Smooth muscle cell (in vitro differentiated cells): ENCODE data around the gene ANKRD10. TPM values are rescaled to one million over a fixed set of nuclear protein-coding genes. Genes with fewer than 3 reads are reported as not detected.

Experiments used
- DNase-seq: peaks from one replicate; lab custom pipeline; 2025; ENCODE audit not compliant: unreplicated experiment; lab: John Stamatoyannopoulos, UW
- H2AFZ ChIP-seq: fragments of 200-600 bp; sonication (generic); 2 replicates; pipeline ENCODE4 v1.6.0; 2016; ENCODE audit warnings: antibody characterized with exemption, low read depth, mild to moderate bottlenecking
- H3F3A ChIP-seq: fragments of 200-600 bp; sonication (generic); 2 replicates; pipeline ENCODE4 v1.6.0; 2017; ENCODE audit warnings: antibody characterized with exemption, low read depth
- H3K27ac ChIP-seq: fragments of 200-600 bp; sonication (generic); 2 replicates; pipeline ENCODE4 v1.5.1; 2016; ENCODE audit warnings: low read depth, mild to moderate bottlenecking
- H3K27me3 ChIP-seq: fragments of 200-600 bp; sonication (generic); 2 replicates; pipeline ENCODE4 v1.6.1; 2016; ENCODE audit warnings: low read depth, mild to moderate bottlenecking
- H3K36me3 ChIP-seq: fragments of 200-600 bp; sonication (generic); 2 replicates; pipeline ENCODE4 v1.5.1; 2016; ENCODE audit warnings: low read depth
- H3K4me1 ChIP-seq: fragments of 200-600 bp; sonication (generic); 2 replicates; pipeline ENCODE4 v1.5.1; 2016; ENCODE audit warnings: low read depth
- H3K4me2 ChIP-seq: fragments of 200-600 bp; sonication (generic); 2 replicates; pipeline ENCODE4 v1.6.0; 2016; ENCODE audit warnings: mild to moderate bottlenecking
- H3K4me3 ChIP-seq: fragments of 200-600 bp; sonication (generic); 2 replicates; pipeline ENCODE4 v1.5.1; 2016; ENCODE audit warnings: mild to moderate bottlenecking
- H3K79me2 ChIP-seq: fragments of 200-600 bp; sonication (generic); 2 replicates; pipeline ENCODE4 v1.6.0; 2016; ENCODE audit warnings: low read depth, mild to moderate bottlenecking
- H3K9ac ChIP-seq: fragments of 200-600 bp; sonication (generic); 2 replicates; pipeline ENCODE4 v1.6.0; 2016; ENCODE audit warnings: low read depth
- H3K9me3 ChIP-seq: fragments of 200-600 bp; sonication (generic); replicated peaks from 2 replicates; pipeline ENCODE4 v1.5.1; 2016; ENCODE audit warnings: low read depth
- H4K20me1 ChIP-seq: fragments of 200-600 bp; sonication (generic); 2 replicates; pipeline ENCODE4 v1.6.0; 2016; ENCODE audit warnings: low read depth
- CTCF ChIP-seq: fragments of 200-600 bp; sonication (generic); IDR thresholded peaks from 2 replicates; pipeline ENCODE4 v1.5.1; 2017; ENCODE audit warnings: borderline replicate concordance, mild to moderate bottlenecking, antibody characterized with exemption; ENCODE audit not compliant: insufficient read depth, poor library complexity, severe bottlenecking
- WGBS: methylation state at CpG from one replicate; pipeline ENCODE4 v1.1.7; 2016; ENCODE audit warnings: low lambda C conversion rate; 5-methylcytosine and 5-hydroxymethylcytosine counted together
- polyA plus RNA-seq: library from polyadenylated mRNA; unstranded; fragments of >200 nt; fragmentation: Nextera tagmentation; extraction: Ambion mirVana; gene quantifications from 2 replicates; pipeline ENCODE4 v1.2.1, GENCODE V29; 2016
- total RNA-seq: library from RNA; depleted of rRNA; stranded (reverse); fragments of >200 nt; gene quantifications from 2 replicates; pipeline ENCODE4 v1.2.3, GENCODE V29; 2014

Gene ANKRD10
- total and polyA plus RNA-seq, 2 experiments from 2014 or later = 31.0 to 61.8 TPM

- peak overlapping the region; percentile 78 for H3K27ac ChIP-seq
- peaks cover 14% of the 10 kb centered on the region for H4K20me1 ChIP-seq
- no peaks in the 10 kb centered on the region for H3K9me3 ChIP-seq
- peak overlapping the region; percentile 77 for H3K4me2 ChIP-seq
- no peaks in the 10 kb centered on the region for H3K36me3 ChIP-seq
- H3K4me1 ChIP-seq = peaks cover 27% of the 10 kb centered on the region
- no peaks in the 10 kb centered on the region for H3K27me3 ChIP-seq
- no peak overlapping the region for H2AFZ ChIP-seq
- peaks cover 17% of the 10 kb centered on the region for H3F3A ChIP-seq
- 82% methylated on average over 7 of the region's 7 CpGs for WGBS
- no peak overlapping the region for H3K4me3 ChIP-seq
- TF ChIP-seq CTCF = no peak
- no peaks in the 10 kb centered on the region for H3K79me2 ChIP-seq
- H3K9ac ChIP-seq = no peak overlapping the region
- DNase-seq = no peak
Observed at GRCh38 chr13:110883542-110883941, 31.3 kb downstream of the ANKRD10 start.

- Histone ChIP-seq H3K27me3 (no peaks in the 10 kb centered on the region), H2AFZ (no peak overlapping the region), H3K27ac (peak overlapping the region; percentile 78), H4K20me1 (peaks cover 14% of the 10 kb centered on the region), H3K9me3 (no peaks in the 10 kb centered on the region), H3K9ac (peak overlapping the region; percentile 18), H3K4me1 (peaks cover 27% of the 10 kb centered on the region), H3K79me2 (no peaks in the 10 kb centered on the region), H3K4me2 (peak overlapping the region; percentile 77), H3K4me3 (no peak overlapping the region), H3F3A (peaks cover 17% of the 10 kb centered on the region), H3K36me3 (no peaks in the 10 kb centered on the region)
- WGBS = 16% methylated on average over 2 of the region's 2 CpGs
- TF ChIP-seq CTCF = no peak
- no peak for DNase-seq
Observed at GRCh38 chr13:110882972-110883371, 31.9 kb downstream of the ANKRD10 start.

GRCh38 chr13:110881839-110882627 is 32.8 kb downstream of the ANKRD10 start:
- Histone ChIP-seq H3K9me3 (no peaks in the 10 kb centered on the region), H4K20me1 (peaks cover 14% of the 10 kb centered on the region), H3F3A (peaks cover 17% of the 10 kb centered on the region), H3K79me2 (no peaks in the 10 kb centered on the region), H3K4me1 (peaks cover 27% of the 10 kb centered on the region), H3K9ac (peak overlapping the region; percentile 18), H2AFZ (no peak overlapping the region), H3K4me2 (peak overlapping the region; percentile 77), H3K27me3 (no peaks in the 10 kb centered on the region), H3K4me3 (no peak overlapping the region), H3K36me3 (no peaks in the 10 kb centered on the region), H3K27ac (peak overlapping the region; percentile 78)
- TF ChIP-seq CTCF = no peak
- WGBS = 55% methylated on average over 13 of the region's 13 CpGs
- DNase-seq = no peak

- WGBS = 70% methylated on average over 7 of the region's 7 CpGs
- no peak for DNase-seq
- H3F3A ChIP-seq = peaks cover 16% of the 10 kb centered on the region
- no peak overlapping the region for H3K27ac ChIP-seq
- H3K4me2 ChIP-seq = no peak overlapping the region
- no peaks in the 10 kb centered on the region for H3K27me3 ChIP-seq
- no peak overlapping the region for H3K4me3 ChIP-seq
- TF ChIP-seq CTCF = no peak
- no peaks in the 10 kb centered on the region for H3K36me3 ChIP-seq
- H3K4me1 ChIP-seq = peaks cover 20% of the 10 kb centered on the region
- H3K9me3 ChIP-seq = no peaks in the 10 kb centered on the region
- H3K79me2 ChIP-seq = no peaks in the 10 kb centered on the region
- no peak overlapping the region for H3K9ac ChIP-seq
- H4K20me1 ChIP-seq = peaks cover 14% of the 10 kb centered on the region
- H2AFZ ChIP-seq = no peak overlapping the region
Observed at GRCh38 chr13:110880627-110881026, 34.2 kb downstream of the ANKRD10 start.
